Stomach (tissue), 4 donors: ENCODE measurements around the gene CRTC1.

Experiments used
- POLR2A ChIP-seq, 4 donors: fragments of 450-650 bp; IDR thresholded peaks; one replicate each; pipeline ENCODE4 v1.6.1; 2016; ENCODE audit warnings: antibody characterized with exemption in 4 of 4, control low read depth in 2 of 4, mild to moderate bottlenecking in 1 of 4, moderate library complexity in 1 of 4
- TF ChIP-seq, protein P1 (sequence below), 7 experiments: fragments of 450-650 bp in 4 of 7; fragments of 200-600 bp in 3 of 7; sonication (generic) in 3 of 7; IDR thresholded peaks; one replicate each; pipeline ENCODE4 v1.5.1; 2016 to 2019; ENCODE audit warnings: antibody characterized with exemption in 7 of 7, control low read depth in 2 of 7, mild to moderate bottlenecking in 1 of 7

GRCh38 chr19:18676692-18677091 is 6.8 kb upstream of the CRTC1 start:
- TF ChIP-seq, protein P1, sequence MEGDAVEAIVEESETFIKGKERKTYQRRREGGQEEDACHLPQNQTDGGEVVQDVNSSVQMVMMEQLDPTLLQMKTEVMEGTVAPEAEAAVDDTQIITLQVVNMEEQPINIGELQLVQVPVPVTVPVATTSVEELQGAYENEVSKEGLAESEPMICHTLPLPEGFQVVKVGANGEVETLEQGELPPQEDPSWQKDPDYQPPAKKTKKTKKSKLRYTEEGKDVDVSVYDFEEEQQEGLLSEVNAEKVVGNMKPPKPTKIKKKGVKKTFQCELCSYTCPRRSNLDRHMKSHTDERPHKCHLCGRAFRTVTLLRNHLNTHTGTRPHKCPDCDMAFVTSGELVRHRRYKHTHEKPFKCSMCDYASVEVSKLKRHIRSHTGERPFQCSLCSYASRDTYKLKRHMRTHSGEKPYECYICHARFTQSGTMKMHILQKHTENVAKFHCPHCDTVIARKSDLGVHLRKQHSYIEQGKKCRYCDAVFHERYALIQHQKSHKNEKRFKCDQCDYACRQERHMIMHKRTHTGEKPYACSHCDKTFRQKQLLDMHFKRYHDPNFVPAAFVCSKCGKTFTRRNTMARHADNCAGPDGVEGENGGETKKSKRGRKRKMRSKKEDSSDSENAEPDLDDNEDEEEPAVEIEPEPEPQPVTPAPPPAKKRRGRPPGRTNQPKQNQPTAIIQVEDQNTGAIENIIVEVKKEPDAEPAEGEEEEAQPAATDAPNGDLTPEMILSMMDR (IDR thresholded peaks at IDR 0.05) = no peak
- TF ChIP-seq POLR2A (IDR thresholded peaks at IDR 0.05) = no peak
